ENCODE measurements around the gene UBE2K.
"Not testable (repeated sequence)": the region's sequence is repeated elsewhere in the genome, so short reads cannot be mapped to it uniquely, and the experiment has no call there.

Gene UBE2K

DNA sequence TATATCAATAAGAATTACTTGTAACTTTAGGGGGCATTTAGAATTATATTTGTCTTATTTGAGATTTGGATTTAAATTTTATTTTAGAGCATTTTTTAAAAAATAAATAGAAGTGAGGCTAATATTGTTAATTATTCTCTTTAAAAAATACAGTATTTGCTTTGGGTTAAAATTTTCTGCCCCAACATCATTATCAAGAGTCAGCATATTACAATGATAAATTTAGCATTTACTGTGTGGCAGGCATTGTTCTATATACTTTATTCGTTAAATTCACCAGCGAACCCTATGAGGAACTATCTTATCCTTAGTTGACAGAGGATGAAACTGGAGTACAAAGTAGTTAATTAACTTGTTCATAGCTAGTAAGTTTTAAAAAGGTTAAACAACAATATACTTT is 34.0 kb downstream of the UBE2K start:
- no peak for DNase-seq

GRCh38 chr4:39732728-39733127 is 34.8 kb downstream of the UBE2K start:
- no peak for DNase-seq

GRCh38 chr4:39739591-39739990 is 41.7 kb downstream of the UBE2K start:
- not testable (repeated sequence) for DNase-seq

DNA sequence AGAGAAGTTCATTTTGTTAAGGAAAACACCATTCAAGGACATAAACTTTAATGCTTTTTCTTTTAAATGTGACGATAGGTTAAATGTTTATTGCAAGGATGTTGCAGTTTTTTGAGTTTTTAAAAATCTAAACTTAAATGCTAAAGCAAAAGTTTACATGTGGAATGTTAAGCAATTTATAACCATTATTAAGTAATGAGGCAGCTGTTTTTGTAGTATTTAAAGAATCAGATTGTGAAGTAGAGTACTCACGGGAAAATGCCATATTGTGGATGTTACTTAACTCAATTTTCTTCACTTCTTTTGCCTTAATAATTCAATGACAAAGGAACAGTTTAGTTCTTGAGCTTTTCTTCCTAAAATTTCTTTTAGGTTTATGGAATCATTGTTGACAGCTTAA is 43.5 kb downstream of the UBE2K start:
- no peak for DNase-seq

GRCh38 chr4:39745920-39746319 is 48.0 kb downstream of the UBE2K start:
- DNase-seq: no peak

- no peak for DNase-seq
These were observed 52.3 kb downstream of the UBE2K start for GRCh38 chr4:39750216-39750615.

- no peak for DNase-seq
These were observed 56.4 kb downstream of the UBE2K start for GRCh38 chr4:39754309-39754708.

- no peak for DNase-seq
These were observed 58.2 kb downstream of the UBE2K start for GRCh38 chr4:39756159-39756558.

GRCh38 chr4:39758176-39758575 is 60.2 kb downstream of the UBE2K start:
- DNase-seq: no peak

GRCh38 chr4:39759569-39759968 is 61.6 kb downstream of the UBE2K start:
- no peak for DNase-seq

- no peak for DNase-seq
These were observed 63.2 kb downstream of the UBE2K start for GRCh38 chr4:39761005-39761667.

- DNase-seq: no peak
These were observed 66.0 kb downstream of the UBE2K start for GRCh38 chr4:39763714-39764572.

DNA sequence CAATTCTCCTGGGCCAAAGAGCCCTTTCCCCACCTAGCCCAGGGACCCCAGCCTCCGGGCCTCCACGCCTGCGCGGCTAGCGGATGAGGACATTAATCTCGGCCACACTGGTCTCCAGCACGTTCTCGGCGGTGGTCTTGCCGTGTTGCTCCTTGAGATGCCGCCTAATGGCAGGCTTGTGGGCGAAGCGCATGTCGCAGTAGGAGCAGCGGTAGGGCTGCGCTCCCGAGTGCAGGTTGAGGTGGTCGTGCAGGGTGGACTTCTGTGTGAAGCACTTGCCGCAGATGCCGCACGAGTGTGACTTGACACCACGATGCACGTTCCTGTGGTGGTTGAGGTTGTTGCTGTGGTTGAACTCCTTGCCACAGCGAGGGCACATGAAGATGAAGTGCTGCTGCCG is 72.1 kb downstream of the UBE2K start:
- no peak for DNase-seq

DNA sequence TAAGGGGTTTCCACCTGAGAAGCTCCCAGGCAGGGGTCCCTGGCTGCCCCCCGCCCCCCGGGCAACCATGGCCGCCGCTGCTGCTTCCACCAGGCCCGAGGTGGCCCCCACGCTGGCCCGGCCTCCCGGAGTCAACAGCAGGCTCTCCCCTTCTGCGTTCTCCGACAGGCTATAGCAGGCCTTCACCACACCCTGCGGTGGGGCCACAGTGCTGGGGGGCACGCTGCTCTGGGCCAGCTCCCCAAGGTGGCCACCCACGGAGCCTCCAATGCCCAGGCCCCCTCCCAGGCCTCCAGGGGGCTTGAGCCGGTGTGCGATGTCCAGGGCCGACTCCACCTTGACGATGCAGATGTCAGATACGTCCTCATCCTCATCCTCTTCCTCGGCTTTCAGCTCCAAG is 72.5 kb downstream of the UBE2K start:
- DNase-seq: no peak

GRCh38 chr4:39770969-39771724 is 73.2 kb downstream of the UBE2K start:
- DNase-seq: no peak

DNA sequence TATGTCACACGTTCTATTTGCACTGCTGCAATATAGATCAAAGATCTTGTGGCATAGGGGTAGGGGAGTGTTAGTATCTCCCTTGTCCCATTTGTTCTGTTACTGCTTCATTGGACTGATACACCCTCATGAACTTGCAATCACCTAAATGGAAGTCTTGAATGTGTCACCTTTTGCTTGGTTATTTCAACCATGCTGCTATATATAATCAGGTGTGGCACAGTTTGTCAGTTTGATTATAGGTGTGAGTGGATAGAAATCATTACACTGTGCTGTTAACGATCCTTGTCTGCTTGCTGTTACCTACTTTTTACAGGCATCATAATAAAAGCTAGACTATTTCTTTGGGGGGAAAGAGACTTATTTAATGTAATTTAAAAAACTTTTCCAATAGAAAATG is 84.1 kb downstream of the UBE2K start:
- not testable (repeated sequence) for DNase-seq

- DNase-seq: no peak
These were observed 87.1 kb downstream of the UBE2K start for GRCh38 chr4:39785083-39785482.

- no peak for DNase-seq
These were observed 88.9 kb downstream of the UBE2K start for GRCh38 chr4:39786838-39787237.

DNA sequence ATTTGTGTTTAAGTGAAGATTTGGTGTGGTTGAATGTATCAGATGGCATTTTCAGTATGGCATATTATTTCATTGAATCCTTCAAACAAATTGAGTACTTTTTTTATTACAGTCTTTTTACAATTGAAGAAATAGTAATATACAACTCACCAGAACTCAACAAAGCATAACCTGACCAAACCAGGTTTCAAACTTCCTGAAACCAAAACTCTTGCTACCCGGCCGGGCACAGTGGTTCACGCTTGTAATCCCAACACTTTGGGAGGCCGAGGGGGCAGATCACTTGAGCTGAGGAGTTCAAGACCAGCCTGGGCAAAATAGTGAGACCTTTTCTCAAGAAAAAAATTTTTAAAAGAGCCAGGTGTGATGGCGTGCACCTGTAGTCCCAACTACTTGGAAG is 94.2 kb downstream of the UBE2K start:
- no peak for DNase-seq

DNA sequence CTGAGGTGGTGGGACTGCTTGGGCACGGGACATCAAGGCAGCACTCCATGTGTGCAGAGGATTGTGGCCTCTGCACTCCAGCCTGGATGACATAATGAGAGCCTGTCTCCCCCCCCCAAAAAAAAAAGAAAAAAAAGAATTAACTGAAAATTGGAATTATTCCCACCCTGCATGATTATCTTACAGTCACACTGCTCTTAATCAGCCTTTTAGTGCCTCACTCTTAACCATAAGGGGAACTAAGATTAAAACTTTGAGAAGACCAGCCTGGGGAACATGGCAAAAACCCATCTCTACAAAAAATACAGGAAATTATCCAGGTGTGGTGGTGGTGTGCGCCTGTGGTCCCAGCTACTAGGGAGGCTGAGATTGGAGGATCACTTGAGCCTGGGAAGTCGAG is 94.6 kb downstream of the UBE2K start:
- no peak for DNase-seq

GRCh38 chr4:39792976-39793375 is 95.0 kb downstream of the UBE2K start:
- not testable (repeated sequence) for DNase-seq

DNA sequence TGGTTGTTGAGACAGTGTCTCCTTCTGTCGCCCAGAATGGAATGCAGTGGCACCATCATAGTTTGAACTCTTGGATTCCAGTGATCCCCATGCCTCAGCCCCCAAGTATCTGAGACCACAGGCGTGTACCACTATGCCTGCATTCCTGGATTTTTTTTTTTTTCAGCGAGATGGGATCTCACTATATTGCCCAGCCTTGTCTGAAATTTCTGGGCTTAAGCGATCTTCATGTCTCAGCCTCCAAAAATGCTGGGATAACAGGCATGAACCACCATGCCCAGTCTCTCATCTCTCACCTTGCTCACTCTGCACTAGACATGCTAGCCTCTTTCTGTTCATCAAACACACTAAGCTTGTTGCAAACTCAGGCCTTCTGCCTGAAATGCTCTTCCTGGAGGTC is 104.1 kb downstream of the UBE2K start:
- DNase-seq: no peak

DNA sequence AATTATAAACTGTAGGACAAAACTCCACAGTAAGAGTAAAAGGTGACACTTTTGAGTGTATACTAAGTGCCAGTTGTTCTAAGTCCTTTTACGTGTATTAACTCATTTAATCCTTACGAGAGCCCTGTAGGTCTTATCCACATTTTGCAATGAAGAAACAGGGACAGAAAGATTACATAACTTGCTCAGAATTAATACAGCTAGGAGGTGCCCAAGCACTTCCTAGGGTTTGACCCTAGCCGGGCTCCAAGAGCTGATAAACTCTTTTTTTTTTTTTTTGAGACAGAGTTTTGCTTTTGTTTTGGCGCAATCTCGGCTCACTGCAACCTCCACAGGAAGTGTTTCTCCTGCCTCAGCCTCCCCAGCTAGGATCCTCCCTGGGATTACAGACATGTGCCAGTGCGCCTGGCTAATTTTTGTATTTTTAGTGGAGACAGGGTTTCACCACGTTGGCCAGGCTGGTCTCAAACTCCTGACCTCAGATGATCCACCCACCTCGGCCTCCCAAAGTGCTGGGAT is 110.4 kb downstream of the UBE2K start:
- no peak for DNase-seq

DNA sequence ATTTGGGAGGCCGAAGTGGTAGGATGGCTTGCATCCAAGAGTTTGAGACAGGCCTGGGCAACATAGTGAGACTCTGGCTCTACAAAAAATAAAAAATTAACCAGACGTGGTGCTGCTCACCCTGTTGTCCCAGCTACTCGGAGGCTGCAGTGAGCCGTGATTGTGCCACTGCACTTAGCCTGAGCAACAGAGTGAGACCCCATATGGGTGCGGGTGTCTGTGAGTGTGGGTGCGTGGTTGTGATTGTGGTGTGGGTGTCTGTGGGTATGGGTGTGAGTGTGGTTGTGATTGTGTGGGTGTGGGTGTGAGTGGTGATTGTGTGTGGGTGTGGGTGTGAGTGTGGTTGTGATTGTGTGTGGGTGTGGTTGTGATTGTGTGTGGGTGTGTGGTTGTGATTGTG is 114.6 kb downstream of the UBE2K start:
- DNase-seq: no peak

Measured in activated CD4-positive, CD25-positive, alpha-beta regulatory T cell (primary cell).